Stimulated activated naive CD4-positive, alpha-beta T cell (primary cell): ENCODE measurements around the gene ATXN1.

Experiments used
- DNase-seq, 6 experiments: peaks; one replicate each; lab custom pipeline; 2025; lab: John Stamatoyannopoulos, UW

The ATXN1 gene

DNA sequence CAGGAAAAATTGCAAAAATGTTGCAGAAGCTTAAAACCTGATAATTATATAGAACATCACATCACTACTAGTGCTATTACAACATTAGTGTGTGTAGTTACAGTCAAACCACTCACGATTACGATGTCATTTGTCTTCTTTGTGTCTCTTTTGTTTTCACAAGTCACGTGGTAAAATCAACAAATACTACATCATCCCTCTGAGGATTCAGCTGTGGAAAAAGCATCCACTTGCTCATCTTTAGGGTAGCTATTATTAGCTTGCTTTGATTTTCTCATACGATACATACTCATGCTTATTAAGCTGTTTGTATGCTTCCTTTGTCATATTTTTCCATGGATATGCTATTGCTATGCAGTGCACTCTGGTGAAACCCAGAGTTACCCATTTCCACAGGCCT, 22.2 kb upstream of the ATXN1 start:
- DNase-seq: no peak

DNA sequence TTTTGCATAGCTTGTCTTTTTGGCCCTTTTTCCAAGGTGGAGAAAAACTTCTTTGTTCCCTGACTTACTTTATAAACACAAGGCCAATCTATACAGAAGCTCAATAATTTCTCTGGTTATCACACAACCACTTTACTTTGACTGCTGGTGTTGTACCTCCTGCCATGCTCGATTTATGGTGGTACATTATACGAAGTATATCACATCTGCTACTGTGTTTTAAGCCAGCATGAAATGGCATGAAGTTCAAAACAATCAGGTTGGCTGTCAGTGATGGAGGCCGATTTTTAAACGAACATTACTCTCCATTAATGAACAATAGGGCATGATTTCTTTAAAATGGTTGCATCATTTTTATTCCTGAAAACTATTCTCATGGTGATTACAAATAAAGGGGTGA, 21.0 kb upstream of the ATXN1 start:
- no peak for DNase-seq

DNA sequence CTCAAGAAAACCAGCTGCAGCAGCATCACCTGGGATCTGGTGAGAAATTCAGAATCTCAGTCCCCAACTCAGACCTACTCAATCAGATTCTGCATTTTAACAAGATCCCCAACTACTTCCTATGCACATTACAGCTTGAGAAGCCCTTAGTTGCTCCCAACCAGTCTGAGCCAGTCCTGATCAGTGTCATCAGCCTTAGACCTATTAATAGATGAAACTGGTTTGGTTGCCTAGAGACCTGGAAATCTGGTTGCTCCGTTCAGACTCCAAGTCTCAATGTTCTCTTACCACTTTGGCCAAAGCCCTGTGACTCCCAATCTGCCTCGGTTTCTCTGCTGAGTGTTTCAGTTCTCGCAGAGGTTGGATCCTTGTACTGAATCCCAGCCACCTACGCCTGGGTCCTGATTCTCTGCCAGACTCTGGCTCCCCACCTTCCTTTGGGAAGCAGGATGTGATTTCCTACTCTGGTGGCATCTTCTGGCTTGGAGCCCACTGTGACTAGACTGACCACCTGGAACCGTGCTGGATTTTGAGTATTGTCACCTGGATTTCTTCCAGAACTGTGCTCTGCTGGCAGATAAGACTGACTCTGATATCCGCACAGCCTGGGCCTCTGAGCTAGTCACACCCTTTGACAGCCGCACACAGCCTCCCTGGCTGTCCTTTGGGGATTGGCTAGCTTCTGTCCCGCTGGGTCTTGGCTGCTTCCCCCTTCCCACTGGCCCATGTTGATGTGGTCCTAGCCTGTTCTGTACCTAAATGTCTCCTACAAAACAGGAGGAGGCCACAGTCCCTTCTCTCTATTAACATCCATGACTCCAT, 20.3 kb upstream of the ATXN1 start:
- no peak for DNase-seq

DNA sequence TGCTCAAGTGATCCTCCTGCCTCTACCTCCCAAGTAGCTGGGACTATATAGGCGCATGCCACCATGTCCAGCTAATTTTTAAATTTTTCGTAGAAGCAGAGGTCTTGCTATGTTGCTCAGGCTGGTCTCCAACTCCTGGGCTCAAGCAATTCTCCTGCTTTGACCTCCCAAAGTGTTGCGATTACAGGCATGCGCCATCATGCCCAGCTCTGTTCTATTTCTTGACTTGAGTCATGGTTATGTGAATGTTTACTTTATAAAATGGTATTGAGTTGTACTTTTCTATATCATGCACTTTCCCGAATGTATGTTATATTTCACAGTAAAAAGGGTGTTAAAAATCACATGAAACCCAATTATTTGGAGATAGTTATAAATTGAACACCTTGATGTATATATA, 17.3 kb upstream of the ATXN1 start:
- DNase-seq: no peak

DNA sequence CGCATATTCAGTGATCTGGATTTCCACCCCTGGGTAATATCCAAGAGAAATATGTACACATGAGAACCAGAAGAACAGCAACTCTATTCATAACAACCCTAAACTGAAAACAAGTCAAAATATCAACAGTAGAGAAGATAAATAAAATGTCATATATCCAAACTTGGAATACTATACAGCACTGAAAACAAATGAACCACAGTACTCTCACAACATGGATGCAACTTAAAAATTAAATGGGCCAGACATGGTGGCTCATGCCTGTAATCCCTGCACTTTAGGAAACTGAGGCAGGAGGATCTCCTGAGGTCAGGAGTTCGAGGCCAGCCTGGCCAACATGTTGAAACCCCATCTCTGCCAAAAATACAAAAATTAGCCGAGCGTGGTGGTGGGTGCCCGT, 16.5 kb upstream of the ATXN1 start:
- DNase-seq: no peak

DNA sequence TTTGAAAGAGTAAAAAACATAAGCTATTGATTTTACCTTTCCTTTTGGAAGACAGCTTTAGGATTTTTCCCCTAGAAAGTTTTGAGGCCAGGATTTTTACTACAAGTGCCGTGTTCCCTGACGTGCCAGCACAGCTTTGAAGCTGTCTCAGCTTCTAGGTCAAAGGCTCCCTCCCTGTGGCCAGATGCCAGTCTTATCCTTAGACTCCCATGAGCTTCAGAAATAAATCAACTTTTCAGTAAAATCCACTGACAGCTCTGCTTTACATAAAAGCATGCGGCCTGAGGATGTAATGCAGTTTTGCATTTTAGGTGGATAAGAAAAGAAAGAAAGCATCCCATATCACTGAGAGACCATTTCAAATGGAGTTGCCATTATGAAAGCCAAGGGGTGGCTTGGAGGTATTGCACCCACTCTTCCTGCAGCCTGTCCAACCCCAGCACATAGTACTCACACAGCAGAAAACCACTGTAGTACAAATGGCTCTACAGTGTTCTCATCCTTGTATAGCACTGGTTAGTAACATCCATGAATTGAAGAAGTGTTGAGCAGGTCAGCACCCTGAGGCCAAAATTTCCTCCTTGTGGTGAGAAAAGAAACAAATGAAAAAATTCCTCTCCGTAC, 15.2 kb upstream of the ATXN1 start:
- no peak for DNase-seq

DNA sequence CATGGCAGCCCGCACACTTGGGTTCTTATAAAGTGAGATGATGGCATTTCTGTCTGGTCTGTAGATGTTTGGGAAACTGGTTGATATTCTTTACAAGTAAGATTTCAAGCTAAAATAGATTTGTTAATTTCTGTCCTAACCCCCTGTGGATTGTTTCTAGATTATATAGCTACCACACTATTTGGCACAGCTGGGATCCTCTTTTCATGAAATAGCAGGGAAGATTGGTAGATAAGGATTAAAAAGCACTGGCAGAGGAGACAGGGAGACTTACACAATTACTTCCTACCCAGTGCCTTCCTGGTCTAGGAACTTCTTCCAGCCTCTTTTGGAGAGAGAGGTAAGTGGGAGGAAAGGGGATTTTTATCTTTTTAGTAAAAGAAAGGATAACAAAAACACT, 13.2 kb upstream of the ATXN1 start:
- DNase-seq: no peak

DNA sequence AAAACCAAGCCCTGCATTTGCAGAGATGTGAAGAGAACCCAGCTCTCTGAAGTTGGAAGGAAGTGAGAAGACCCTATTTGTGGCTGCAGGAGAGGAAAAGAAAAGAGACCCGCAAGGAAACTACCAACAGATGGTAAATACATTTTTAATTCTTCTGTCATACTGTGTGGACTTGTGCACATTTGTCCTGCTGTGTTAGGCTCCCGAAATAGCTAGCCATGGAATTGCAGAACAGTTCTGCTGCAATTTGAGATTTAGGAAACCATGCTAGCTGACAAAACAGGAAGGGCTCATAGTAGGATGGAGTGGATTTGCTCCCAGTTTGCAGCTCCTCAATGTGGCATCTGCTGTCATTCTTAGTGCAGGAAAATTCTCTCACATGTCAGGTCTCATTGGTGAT, 12.1 kb upstream of the ATXN1 start:
- no peak for DNase-seq

DNA sequence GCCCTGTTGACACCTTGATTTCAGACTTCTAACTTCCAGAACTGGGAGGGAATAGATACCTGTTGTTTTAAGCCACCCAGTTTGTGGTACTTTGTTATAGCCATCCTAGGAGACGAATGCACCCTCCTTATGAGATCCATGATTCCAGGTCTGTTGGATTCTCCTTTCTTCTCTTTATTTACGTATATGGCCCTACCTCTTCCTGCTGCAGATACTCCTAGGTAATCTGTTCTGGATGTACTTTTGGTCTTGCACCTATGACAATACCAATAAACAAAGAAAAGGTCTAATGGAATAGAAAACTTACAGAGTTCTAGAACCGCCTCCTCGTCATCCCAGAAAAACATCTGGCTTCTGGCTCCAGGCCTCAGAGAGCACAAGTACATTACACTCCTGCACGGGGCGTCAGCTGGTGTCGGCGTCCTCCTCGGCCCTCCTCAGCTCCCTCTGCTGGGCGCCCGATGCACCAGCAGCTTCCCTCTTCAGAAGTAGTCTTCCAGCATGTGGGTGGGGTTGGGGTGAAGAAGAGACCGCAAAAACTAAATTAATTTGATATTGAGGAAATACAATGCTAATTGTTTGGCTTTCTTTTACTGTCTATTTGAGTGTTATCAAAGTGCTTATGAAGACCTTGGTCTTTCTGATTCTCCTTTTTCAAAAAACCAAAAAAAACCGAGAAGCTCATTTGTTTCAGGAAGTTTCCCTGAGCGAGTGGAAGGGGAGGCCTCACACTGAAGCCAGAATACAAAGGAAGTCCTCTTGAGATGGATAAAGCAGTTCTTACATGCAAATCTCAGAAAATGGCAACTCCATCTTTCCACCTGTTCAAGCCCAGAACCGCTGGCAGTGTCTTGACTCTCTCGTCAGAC, 9.7 kb upstream of the ATXN1 start:
- DNase-seq: peak; percentile 49 to 78 (median 63)

DNA sequence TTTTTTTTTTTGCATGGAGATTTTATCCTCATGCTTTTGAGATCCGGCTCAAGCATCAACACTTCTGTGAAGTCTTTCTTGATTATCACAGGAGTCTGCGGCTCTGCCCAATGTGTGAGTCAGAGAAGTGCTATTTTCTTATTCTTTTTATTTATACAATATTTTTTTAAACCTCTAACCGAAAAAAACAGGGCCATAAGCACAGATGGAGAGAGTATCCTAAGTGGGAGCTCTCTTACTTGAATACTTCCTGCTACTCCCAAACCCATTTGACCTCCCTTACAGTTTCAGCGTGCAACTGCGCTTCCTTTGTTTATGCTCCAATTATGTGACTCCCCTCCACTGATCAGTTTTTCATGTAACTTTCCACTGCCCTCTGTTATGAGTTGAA, 8.7 kb upstream of the ATXN1 start:
- DNase-seq: no peak

DNA sequence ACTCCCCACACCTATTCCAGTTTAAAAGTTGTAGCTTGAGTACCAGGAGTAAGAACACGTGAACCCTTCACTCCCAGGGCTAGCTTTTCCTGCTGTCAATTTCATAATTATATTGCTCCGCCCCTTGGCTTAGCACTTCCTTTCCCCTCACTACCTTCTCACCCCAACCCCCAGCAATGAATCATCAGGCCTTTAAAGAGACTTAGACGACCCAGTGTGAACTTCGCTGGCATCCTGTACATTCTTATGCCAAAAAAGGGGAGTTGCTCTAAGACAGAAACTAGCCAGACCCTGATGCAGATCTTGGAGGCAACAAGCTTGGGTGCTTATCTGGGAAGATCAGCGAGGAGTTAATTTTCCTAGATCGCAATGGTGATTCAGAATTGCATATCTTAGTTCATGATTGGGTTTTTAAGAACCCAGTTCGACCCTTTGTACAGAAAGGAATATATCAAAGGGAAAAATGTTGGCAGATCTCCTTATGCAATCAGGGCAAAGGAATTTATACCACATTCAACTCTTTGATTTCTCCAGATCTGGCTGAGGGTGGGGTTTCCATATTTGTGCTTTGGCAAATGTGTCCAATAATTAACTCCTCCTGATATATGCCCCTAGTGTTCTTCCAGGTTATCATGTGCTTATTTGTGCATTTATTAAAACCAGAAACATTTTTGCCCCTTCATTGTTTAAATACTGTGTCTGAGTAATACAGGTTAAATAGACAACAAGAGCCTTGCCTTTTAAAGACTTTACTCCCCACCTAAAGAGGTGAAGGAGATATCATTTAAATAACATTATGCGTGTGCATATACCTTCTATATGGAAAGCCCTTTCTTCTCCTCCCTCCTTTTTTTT, 8.1 kb upstream of the ATXN1 start:
- DNase-seq: peak in 5 of 6 experiments; percentile 14 to 50 (median 37)

DNA sequence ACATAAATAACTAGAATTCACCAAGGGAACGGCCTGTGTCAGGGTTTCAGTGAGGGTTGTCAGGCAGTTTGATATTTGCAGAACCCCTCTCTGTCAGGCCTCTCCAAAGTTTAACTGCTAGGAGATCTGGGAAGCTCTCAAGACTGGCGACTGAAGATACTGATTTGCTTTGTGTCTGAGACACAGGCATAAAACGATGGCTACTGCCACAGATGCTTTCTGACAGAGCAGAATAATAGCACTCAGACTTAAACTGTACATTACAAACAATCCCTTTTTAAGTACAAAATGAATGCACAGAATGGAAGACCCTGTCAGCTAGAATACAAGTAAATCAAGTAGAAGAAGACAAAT, 7.2 kb upstream of the ATXN1 start:
- no peak for DNase-seq

DNA sequence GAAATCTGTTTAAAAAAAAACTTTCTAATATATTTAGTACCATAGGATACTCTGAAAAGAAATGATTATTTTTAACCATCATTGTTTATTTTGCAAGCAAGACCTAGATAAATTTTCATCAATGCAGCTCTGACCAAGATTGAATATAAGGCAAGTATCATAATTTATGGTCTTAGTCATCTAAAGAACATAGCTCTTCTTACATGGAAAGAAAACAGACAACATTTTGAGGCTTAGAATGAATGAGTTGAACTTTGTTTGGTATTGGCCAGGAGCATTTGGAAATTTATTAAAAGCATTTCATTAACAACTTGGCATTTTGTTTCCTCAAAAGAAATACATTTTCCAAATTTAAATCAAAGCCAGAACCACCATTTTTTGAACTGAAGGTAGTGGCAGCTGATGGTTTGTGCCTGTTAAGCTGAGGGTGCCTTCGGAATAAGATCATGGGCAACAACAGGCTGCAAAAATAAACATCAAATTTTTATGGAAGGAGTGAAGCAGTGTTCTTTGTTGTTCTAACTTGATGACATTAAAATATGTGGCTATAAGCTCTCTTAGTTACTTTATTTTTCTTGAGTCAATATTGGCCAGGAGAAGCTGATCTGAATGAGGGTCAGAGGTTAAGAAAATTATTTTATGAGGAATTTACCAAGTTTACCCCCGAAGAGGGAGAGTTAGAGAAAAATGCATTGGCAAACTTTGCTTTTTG, 6.7 kb upstream of the ATXN1 start:
- no peak for DNase-seq

DNA sequence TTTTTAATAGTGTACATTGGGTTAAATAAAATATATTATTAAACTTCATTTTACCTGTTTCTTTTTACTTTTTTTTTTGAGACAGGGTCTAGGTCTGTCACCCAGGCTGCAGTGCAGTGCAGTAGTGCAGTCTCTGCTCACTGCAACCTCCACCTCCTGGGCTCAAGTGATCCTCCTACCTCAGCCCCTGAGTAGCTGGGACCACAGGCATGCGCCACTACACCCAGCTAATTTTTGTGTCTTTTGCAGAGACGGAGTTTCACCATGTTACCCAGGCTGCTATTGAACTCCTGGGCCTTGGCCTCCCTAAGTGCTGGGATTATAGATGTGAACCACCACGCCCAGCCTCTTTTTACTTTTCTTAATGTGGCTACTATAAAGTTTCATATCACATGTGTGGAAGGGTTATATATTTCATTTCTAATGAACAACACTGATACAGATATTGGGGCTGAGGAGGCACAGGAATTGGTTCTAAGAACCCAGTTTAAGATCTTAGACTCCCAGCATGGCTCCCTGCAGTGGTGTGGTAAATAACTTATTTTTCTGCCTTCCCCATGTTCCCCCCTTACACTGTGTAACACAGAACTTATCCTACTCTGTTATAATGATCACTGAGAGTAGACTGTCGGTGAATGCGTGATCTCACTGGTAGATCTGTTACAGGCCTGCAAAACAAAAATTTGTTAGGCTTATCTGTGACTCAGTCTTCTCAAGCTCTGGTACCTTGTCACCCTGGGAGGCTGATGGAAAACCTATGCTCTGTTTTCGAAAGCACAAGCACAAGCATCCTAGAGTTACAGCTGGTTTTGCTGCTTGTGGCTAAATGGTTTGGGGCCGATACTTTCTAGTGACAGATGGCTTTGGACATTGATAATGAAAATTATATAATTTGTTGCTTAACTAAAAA, 5.8 kb upstream of the ATXN1 start:
- DNase-seq: no peak

DNA sequence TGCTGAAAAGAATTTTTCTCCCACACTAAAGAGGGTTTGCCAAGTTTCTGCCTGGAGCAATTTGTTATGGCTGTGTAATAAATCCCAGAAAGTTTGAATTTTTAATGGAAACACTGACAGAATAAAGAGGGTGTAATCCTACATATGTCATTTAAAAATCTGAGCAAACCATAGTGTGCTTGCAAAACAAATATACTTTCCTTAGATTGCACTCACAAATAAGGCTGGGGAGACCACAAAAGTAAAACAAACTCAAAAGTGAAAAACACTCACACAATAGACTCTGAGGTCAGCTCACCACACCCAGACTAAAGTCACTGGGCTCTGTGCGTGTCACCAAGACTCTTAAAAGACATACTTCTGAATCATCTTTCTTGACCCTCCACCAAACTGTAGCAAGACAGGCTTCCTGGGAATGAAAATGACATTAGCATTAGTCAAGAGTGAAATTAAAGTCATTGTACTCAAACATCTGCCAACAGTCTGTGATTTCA, 4.8 kb upstream of the ATXN1 start:
- no peak for DNase-seq

DNA sequence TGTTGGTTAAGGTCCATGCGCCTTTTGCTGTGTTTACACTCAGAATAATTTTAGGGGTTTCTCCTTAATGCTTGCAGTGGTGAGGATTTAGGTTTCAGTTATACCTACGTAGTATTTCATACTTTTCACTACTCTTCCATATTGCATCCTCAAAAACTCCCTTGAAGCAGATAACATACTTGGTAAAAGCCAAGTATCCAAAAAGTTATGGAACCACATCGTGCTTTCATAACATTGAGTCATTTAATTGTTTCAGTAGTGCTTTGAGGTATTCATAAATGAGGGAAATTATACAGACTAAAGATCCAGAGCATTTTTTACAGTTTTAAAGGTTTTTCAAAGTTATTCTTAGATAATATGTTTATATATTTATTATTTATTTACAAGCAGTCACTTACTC, 4.0 kb upstream of the ATXN1 start:
- no peak for DNase-seq

DNA sequence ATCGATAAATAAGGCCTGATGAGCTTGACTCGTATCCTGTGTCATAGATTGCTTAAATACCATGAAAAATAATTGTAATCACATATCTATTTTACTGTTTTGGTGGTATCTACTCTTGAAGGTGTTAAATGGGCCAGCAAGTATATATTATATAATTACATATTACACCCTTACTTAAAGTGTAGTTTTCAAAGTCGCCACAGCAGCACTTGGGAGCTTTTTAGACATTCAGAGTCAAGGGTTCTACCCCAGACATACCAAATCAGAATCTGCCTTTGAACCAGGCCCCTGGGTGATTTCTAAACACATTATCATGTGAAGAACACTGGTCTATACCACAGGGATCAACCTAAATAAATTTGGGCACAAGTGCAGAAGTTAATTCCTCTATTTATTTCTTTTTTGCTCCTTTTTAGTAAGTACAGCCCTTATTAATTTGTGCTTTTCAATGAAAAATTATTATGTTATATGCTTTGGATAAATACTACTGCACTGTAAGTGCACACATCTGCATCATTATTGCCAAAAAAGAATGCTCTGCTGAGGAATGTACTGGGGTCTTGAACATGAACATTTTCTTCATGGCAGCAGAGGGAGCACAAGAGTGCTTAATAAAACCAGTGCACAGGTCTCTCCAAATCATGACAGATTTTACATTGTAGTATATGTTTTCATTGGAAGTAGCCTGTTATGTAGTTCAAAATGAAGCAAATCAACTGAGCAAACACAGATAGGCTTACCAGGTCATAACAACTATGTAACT, 3.1 kb upstream of the ATXN1 start:
- peak in 2 of 6 experiments; percentile 9 to 26 for DNase-seq

DNA sequence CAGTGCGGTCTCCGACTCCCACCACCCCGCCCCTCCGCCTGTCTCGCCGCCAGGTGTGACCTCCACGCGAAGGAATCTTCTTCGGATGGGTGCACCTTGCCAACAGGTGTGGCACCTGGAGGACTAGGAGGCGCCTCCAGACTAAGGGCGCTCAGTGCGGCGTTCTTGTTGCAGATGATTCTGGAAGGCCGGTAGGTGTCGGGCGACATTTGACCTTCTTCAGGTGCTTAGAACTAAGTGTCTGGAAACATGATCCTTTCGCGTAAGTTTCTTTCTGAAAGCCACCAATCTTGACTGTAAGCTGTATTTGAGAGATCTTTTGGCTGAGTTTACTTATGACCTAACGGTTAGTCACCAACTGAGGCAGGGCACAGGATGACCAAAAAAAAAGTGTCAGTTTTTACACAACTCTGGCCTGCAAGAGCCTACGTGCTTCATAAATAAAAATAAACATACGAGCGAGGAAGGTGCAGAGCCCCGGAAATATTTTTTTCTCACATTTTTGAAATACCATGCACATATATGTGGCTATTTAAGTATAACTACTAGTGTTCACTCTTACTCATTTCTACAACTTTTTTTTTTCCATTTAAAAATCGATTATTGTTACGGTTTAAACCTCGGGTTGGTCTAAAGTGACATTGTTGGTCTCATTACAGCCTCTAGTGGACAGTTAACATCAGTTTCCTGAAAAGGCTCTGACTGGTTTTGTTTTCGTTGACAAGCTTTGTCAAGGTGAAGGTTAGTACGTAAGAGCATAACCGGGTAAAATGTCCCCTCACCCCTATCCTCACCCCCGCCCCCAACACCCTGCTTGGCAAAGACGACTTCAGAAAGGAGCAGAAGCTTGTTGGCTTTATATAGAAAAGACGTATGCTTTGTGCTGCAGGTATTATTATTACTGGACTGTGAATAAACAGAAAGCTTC, 1.6 kb upstream of the ATXN1 start:
- DNase-seq: peak; percentile 26 to 59 (median 52)
